GM18519 (cell line): ENCODE measurements around the gene SETBP1.

Experiments used
- ATAC-seq: cut with Tn5 transposase; IDR thresholded peaks from one replicate; pipeline ENCODE4 v1.9.1; 2021; ENCODE audit warnings: mild to moderate bottlenecking, moderate library complexity; ENCODE audit not compliant: unreplicated experiment, low FRiP score

Gene SETBP1

DNA sequence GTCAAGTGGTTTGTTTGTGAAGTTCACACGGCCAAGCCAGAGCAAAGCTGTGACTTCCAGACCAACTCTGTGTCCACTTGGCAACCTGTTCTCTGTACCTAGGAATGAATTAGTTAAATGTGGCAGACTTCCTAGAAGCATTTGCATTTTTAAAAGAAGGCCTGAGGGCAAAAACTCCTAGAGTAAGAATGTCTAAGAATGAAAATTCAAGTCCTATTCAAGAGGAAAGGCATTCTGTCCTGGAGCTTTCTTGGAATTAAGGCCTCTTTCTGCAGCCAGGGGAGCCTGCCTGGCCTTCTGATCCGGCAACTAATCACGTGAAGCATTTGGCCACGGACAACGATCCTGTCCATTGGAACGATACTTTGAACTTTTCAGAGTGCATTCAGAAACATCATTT lies 155.0 kb downstream of the SETBP1 start:
- no peak for ATAC-seq

DNA sequence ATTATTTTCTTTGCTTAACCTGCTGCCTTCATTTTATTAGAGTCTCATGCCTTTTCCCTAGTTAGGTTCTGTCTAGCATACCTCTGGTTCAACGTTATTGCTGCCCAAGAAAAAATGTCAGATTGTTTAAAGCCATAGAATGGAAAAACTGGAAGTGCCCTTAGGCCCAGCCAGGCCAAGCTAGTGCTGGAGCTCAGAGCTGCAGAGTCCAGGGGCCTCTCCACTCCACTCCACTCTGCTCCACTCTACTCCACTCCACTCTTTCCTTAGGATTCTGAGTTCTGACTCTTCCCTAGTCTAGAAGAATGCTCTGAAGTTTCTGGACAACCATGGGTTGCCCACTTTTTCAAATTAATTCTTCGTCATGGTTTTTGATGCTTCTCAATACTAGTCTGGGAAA lies 155.6 kb downstream of the SETBP1 start:
- no peak for ATAC-seq

DNA sequence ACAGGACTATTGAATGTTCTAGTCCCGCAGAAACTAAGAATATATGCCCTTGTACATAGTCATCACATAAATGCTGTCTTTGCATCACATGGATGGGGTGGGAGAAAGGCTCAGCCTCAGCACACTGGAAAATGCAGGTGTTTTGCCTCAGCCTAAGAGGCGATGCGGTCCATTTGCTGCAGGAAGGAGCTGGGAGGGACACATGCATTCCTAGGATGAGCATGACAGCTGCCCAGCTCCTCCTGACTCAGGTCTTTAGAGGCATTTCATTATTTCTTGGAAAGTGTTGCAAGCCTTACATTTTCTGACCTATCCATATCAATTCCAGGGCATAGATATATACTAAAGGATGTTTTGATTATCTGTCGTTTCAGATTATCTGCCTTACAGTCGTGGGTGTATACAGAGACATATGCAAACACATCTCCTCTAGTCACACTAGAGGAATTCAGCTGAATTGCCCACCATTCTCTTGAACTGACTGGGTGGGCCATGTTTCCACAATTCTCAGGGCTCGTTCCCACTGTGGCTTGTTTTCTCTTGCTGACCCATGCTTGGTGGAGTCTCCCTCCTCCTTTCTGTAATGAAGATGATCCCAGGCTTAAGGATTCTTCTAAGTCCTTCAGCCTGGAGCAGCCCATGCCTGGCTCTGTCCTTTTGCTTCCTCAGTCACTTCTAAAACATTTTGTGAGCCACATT lies 156.9 kb downstream of the SETBP1 start:
- no peak for ATAC-seq

DNA sequence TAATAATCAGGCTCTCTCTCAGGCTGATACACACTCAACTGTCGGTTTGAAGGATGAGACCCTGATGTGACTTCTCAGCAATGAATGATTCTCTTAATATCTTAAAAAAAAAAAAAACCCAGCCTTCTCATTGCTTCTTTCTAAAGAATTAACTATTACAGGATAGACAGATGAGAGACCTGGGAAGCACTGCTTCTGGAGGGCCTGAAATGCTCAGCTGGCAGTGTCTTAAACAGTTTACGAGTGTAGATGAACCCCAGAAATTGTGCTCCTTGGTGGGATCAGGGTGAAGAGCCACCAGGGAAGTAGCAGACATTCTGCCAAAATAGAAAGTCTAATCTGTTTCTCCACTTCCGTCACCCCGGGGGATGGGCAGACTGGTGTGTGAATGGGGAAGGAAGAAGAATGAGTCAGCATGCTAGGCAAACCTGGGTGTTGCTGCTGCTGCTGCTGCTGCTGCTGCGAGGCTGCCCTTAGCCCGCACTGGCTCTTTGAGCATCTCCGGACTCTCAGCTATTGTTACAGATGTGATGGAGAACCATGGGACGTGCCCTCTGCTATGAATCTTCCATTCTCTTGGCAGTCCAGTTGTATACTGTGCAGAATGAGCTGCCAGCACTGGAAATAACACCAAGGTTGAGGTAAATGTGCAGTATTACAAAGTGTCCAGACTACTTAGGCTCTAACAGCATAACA lies 158.4 kb downstream of the SETBP1 start:
- ATAC-seq: peak; percentile 94

DNA sequence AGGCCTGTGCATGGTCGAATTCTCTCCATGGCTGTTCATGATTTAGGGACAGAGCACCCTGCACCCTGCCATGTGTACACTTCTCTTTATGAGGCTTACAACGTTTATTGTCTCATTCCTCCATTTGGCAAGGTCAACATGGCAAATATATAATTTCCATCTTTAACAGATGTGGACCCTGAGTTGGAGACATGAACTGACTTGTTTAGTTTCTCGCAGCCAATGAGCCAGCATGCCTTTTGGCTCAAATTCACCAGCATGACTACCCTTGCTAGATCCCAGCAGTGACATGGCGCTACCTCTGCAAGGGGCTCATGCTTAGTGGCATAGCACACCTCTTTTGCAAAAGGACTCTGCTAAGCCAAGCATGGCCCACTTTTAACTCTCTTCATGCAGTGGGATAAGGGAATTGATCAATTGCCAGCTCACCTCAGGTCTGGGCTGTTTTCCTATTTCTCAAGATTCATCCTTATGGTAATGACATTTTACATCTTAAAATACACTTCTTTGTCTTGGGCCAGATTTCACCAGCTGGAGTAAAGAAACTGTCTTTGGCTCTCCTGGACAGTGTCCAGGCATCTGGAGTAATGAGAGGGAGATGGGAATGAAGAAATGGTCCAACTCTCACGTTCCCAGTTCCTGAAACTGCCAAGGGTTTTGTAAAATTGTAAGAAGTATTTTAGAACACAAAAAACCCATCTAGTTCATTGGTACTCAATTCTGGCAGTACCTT lies 159.5 kb downstream of the SETBP1 start:
- no peak for ATAC-seq

DNA sequence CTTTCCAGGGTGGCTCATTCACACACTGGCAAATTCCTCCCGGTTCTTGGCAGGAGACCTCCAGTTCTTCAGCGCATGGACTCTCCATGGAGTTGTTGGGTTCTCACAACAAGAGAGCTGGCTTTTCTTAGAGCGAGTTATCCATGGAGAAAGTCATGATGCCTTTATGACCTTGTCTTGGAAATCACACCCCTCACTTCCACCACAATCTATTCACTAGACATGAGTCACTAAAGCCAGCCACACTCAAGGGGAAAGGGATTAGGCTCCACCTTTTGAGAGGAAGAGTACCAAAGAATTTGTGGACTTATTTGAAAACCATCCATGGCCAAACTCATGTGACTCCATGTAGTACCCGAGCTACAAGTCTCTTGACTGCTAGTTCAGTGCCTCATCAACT lies 160.5 kb downstream of the SETBP1 start:
- no peak for ATAC-seq

DNA sequence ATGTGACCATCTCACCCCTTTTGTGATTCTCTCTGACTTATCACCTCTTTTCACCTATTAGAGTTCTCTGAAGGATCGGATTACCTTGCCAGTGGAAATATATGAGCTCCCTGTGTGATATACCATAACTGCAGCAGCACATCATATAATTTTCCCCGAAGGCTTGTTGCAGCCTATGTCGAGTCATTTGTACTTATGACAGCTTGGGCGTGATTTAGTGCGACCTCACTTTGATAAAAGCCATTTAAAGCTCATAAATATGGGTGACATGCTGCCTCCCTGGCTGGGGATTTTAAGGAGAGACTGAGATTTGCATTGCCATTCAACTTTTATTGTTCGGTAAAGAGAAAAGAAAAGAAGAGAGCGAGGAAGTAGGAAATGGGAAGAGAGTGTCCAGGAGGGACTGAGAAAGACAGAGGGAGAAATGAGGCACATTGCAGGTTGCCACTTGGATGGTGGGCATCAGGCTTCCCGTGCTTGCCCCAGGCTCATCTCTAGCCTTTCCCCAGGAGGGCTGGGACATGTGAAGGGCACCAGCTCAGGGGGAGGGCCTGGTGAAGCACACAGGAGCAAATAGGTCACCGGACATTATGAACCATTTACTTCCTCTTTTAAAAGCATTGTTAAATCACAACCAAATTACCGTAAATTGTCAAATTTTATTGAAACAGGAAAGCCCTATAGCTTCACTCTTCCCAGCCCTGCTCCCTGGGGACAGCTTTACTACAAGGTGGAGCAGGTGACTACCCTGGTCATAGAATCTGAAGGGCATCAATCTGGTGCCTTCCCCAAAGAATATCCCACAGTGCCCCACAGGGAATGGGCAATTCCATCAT lies 161.3 kb downstream of the SETBP1 start:
- ATAC-seq: no peak

DNA sequence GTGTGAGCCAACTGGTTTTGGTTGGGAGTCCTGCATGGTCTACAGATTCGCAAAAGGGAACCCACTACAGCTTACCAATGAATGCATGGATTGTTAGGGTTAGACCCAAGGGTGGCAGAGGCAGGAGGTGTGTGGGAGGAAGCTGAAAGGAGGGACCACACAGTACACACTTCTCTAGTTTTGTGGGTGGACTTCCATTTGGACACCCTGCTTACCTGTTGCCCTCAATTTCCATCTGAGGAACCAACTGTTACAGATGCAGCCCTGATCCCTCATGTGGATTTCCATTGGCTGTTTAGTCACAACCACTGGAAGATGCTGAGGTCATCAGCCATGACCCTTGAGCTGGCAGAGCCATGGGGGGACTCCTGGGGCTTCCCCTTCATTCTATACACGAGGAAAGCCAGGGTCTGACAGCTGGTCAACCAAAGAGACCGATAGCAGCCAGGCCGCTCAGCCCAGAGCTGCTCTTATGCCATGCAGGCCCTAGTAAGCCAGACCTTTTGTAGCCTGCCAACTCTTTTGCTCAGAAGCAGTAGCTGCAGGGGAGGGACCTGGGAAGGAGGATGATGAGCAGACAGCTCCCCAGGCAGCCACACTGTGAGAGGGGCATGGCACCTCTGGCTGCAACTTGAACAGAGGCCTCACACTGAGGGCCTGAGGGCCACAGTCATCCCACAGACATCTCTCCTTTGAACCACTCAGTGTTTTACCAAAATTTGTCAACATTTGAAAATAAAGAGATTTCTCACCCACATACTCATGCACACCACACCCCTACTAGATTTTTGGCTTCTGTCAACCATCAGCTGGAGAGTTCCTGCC lies 162.1 kb downstream of the SETBP1 start:
- no peak for ATAC-seq

DNA sequence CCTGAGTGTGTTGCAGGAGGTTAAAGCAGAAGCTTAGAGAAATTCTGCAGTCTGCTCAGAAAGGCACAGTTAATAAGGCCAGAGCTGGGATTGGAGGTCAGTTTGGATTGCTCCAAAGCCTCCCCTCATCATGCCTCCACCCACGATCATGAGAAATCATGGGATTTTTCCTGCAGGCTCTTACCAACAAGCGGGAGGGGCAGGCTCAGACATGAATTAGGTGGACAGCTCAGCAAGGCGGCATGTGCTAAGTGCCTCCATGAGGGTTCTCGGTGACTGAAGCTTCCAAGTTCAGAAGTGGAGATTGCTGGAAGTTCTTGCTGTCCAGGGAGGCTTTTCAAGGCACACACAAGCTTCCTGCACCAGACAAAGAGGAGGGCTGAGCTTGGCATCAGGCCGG lies 163.8 kb downstream of the SETBP1 start:
- ATAC-seq: no peak

DNA sequence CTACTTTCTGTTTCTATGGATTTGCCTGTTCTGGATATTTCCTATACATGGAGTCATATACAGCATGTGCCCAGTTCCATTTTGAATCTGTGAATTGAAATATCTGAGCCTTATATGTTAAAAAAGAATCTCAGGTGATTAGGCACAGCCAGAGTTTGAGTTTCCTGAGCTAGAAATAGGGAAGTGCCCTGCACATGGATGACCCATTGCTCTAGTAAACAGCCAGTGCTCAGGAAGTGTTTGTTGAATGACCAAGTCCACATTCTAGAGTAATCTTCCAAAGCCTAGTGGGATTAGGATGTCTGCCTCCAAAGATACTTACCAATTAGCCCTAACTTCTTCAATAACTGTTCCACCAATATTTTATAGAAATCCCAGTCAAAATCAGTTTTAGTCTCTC lies 165.8 kb downstream of the SETBP1 start:
- no peak for ATAC-seq

DNA sequence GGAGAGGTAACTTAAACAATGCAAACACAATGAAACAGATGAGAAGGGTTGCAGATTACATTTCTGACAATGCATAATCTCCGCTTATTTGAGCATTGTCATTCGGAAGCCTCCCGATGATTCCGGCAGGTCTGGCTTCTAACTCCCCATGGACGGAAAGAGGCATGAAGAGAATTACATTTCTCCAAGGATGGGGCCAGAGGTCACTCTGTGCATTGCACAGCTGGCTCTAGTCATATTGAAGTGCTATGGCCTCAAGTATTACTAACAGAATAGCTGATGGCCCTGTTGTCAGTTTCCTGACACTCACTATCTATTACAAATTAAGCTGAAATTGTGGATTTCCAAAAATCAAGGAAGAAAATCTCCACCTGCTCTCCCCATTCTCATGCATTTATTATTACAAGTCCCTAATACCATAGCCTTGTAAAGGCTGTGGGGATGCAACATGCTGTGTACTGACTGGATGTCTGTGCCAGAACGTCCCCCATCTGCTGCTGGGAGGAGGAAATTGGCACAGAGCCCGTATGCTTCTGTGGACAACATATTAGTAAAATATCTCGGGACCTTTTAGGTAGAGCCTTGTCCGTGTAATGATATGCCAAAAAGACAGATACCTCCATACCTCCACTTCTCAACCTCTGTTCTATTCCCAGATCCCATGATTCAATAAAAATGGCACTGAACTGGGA lies 168.1 kb downstream of the SETBP1 start:
- no peak for ATAC-seq

DNA sequence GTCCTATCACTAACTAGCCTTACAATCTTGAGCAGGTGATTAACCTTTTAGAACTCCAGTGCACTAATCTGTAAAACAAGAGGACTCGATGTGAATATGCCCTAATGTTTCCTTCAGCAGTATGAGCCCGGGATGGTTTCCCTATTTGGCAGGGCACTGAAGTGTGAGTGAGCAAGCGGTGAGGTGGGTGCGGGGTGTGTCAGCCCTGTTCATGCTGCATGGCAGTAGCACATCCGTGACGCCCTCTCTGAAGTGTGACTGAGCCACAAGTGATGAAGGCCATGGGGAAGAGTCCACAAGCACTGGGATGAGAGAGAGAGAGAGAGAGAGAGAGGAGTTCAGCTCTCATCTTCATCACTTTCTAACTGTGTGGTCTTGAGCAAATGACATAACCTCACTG lies 168.7 kb downstream of the SETBP1 start:
- no peak for ATAC-seq

DNA sequence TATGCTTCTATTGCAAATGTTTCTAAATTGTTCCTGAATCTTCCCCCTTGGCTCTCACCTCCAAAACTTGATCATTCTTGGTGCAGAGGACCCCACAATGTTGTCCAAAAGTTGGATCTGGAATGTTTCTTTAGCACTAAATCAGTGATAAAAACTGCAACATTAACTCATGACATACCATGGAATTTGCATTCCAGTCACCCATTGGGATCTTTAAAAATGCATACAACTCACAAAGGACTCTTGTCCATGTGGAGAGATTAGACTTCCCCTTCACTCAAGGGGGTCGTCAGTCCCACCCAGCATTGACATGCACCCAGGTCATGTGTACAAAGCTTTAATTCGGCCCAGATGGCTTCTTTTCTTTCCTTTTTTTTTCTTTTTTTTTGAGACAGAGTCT lies 169.3 kb downstream of the SETBP1 start:
- no peak for ATAC-seq

DNA sequence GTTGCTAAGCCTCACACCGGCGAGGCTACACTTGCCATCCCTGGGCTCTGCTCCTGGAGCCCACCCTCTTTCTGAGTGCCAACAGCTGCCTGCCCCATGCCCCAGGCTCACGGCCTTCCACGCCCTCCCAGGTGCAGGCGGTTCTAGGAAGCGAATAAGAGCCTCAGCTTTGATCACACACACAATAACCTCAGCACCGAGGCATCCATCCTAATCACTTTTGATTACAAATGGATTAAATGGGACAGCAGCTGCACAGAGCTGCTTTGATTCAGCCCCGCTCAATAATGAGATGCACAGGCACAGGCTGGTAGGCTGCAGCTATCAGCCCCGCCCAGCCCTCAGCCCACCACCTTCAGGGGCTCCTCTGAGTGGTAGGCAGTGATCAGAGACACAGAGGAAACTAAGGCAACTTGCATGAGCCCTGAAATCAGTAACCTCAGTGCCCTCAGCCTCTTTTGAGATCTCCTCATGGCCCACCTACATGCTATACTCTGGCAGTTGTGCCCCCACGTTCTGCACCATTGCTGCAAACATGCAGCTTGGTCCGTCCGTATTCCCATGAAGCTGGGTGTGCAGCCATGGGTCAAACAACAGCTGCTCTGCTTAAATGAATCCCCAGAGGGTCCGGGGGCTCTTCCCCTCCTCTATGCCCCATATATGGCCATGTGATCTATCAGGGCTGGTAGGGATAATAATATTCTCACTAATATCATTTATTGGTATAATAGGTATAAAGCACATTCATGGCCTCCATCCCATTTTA lies 171.4 kb downstream of the SETBP1 start:
- ATAC-seq: no peak

DNA sequence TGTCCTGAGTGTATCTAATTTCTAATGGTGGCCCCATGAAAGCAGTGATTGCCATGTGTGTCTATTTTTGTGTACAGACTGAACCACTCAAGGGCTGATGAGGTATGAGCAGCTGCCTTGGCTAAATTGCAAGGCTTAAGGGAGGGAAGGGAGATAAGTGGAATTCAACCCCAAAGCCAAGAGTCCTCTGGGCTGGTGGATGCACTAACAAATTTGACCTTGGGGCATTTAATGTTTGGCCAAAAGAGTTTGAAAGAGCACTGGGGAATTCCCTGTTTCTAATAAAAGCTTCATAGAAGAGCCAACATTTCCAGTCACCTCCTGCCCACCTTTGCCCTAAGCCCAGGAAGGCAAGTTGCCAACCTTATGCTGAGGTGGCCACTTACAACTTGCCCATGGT lies 172.1 kb downstream of the SETBP1 start:
- ATAC-seq: no peak

DNA sequence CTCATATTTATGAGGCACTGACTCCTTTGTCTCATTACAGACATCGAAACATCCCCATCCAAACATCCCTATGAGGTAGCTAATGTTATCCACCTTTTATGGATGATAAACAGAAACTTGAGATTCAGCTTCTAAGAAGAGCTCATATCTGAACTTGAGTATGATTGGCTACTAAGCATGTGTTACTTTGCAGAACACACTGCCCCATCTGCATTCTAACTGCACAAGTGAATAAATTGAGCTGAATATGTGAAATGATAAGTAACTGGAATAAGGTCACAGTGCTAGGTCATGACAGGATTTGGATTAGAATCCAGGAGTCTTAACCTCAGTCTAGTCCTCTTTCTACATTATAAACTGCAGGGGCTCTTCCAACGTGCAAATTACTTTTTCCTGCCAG lies 172.7 kb downstream of the SETBP1 start:
- ATAC-seq: no peak

DNA sequence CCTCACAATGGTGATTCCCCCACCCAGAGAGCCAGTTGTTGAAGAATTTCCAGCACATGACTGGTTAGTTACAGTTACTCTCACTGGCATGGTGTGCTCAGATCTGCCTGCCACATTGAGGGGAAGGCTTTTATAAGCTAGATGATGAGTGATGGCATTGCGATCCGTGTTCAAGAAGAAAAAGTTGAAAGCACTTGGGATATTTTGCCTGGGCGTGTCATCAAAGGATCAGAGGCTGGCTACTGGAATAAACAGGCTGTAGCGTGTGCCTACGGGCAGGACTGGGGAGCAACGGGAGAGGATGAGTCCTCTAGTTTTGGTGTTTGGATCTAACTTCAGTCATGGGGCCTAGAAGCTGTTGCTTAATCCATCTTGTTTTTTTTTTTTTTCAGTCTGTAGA lies 175.0 kb downstream of the SETBP1 start:
- ATAC-seq: no peak

DNA sequence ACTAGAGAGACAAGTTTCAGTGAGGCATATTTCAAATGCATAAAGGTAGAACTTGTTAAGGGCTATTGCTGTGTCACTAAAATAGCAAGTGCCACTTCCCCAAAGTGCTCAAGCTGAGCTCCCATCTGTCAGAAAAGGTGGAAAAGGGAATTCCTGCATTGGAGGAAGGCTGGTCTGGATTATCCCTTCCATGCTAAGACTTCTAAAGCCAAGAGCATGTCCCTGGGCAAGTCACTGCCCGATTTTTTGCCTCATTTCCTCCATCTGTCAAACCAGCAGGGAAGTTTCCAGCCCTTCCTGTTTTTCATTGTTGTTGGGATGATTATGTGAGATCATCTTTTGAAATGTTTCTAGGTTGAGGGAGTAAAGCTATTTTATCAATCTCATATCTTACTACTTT lies 175.5 kb downstream of the SETBP1 start:
- ATAC-seq: no peak

DNA sequence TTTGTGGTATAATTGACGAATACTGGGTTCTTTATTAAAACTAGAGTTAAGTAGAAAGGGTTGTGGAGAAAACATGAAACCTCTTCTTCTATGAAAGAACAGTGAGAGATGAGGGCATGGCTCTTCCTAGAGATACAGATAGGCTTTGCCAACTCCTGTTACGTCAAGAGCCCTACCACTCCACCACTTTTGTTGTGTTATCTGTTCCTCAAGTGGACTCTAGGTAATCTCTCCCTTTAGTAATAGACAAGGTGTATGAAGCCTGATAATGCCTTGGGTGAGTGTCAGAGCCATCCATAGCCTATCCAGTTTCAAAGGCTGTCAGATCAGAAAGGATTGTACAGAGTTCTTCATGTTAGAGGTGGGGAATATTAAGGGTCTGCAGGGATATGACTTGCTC lies 176.4 kb downstream of the SETBP1 start:
- ATAC-seq: no peak
